GM12878 (cell line): ENCODE results near the gene NRP1.

Source experiments
- EZH2 ChIP-seq: IDR thresholded peaks from 2 replicates; pipeline ENCODE4 v1.6.1; 2012; ENCODE audit warnings: low read depth, mild to moderate bottlenecking, control low read depth, inconsistent platforms, low read length, borderline replicate concordance; ENCODE audit not compliant: control insufficient read depth
- JUNB ChIP-seq: IDR thresholded peaks from 2 replicates; pipeline ENCODE4 v1.6.1; 2016; ENCODE audit warnings: antibody characterized with exemption, mild to moderate bottlenecking
- JUND ChIP-seq: IDR thresholded peaks from 2 replicates; pipeline ENCODE4 v1.6.1; 2012; ENCODE audit warnings: low read depth, mild to moderate bottlenecking, low read length, improper control_type of control experiment, moderate library complexity
- NRF1 ChIP-seq: conservative IDR thresholded peaks from 2 replicates; pipeline ENCODE4 v1.6.1; 2011; ENCODE audit warnings: mild to moderate bottlenecking, low read depth, low read length, improper control_type of control experiment
- RCOR1 ChIP-seq: conservative IDR thresholded peaks from 2 replicates; pipeline ENCODE4 v1.6.1; 2012; ENCODE audit warnings: low read depth, low read length, improper control_type of control experiment
- REST ChIP-seq: IDR thresholded peaks from 2 replicates; pipeline ENCODE4 v1.6.1; 2012; ENCODE audit warnings: mild to moderate bottlenecking, low read depth, low read length
- YBX1 ChIP-seq: fragments of 450-650 bp; IDR thresholded peaks from 2 replicates; pipeline ENCODE4 v1.6.1; 2016; ENCODE audit warnings: antibody characterized with exemption
- YY1 ChIP-seq: IDR thresholded peaks from 2 replicates; pipeline ENCODE4 v1.6.1; 2011; ENCODE audit warnings: low read depth, mild to moderate bottlenecking, low read length

DNA sequence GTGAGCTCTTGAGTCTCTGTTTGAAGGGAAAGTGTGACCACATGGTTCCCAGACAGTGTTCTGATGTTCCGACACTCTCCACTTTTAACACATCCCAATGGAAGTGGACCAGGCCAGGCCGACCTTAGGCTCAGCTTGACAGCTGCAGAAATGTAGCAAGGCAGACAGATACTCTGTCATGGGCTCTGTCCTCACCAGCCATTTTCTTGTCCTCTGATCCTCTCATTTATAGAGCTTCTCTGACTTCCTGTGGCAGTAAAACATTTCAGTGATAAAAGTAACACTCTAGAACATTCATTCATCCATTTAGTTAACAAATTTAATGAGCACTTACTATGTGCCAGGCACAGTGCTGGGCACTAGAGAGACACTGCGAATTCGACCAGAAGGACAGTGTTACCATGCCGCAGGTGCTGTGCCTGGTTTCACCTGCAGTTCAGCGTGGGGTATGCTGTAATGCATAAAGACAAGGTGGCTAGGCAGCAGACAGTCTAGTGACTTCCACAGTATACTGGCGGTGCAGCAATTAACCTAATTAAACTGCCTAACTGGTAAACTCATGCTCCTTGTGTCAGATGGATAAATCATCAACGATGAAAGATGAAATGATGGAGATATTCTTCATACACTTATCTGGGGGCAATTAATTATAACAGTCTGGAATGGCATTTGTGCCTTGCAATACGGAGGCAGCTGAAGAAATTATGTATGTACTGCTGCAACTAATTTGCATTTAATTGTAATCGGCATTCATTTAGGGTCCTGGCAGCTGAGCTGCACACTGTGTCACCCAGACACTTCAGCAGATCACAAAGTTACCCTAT lies 188.1 kb downstream of the NRP1 start:
- TF ChIP-seq YY1: no peak
- TF ChIP-seq EZH2: no peak
- TF ChIP-seq YBX1: no peak
- TF ChIP-seq JUNB: no peak
- no peak for TF ChIP-seq JUND
- TF ChIP-seq NRF1: no peak
- no peak for TF ChIP-seq REST
- TF ChIP-seq RCOR1: no peak
